Thyroid gland (tissue), 4 donors: ENCODE measurements around the gene KLRF1. TPM values are rescaled to one million over a fixed set of nuclear protein-coding genes. Genes with fewer than 3 reads are reported as not detected.

ENCODE experiments used
- DNase-seq, 2 donors: peaks; one replicate each; pipeline ENCODE4 v3.0.0-alpha.2; 2019
- H3K27ac ChIP-seq, 3 donors: fragments of 200-600 bp; sonication (generic); 1 replicate in 2 of 3; 2 replicates in 1 of 3; pipeline ENCODE4 v1.5.1; 2016 to 2019; ENCODE audit warnings: mild to moderate bottlenecking in 1 of 3, moderate library complexity in 1 of 3
- H3K27me3 ChIP-seq: fragments of 200-600 bp; sonication (generic); one replicate; pipeline ENCODE4 v1.5.1; 2019
- H3K36me3 ChIP-seq, 2 donors: fragments of 200-600 bp; sonication (generic); one replicate each; pipeline ENCODE4 v1.5.1; 2016 to 2019
- H3K4me1 ChIP-seq, 2 donors: fragments of 200-600 bp; sonication (generic); one replicate each; pipeline ENCODE4 v1.5.1; 2017 to 2019
- H3K4me3 ChIP-seq, 3 donors: fragments of 200-600 bp; sonication (generic); replicated peaks in 1 of 3; 1 replicate in 2 of 3; 2 replicates in 1 of 3; pipeline ENCODE4 v1.5.1; 2016; ENCODE audit warnings: mild to moderate bottlenecking in 1 of 3
- H3K9me3 ChIP-seq: fragments of 200-600 bp; sonication (generic); one replicate; pipeline ENCODE4 v1.5.1; 2017
- POLR2A ChIP-seq, 2 donors: fragments of 450-650 bp; IDR thresholded peaks; one replicate each; pipeline ENCODE4 v1.6.1; 2017; ENCODE audit warnings: antibody characterized with exemption in 2 of 2, mild to moderate bottlenecking in 2 of 2, moderate library complexity in 1 of 2
- WGBS, 2 donors: methylation state at CpG; one replicate each; pipeline ENCODE4 v1.1.5; 2017; 5-methylcytosine and 5-hydroxymethylcytosine counted together
- intact Hi-C: fragments of 100-400 bp; cut with DNase I; formaldehyde crosslinking; loops from one replicate; pipeline ENCODE4 v1.15.1; 2023
- total RNA-seq, 4 donors: library from RNA; depleted of rRNA; stranded (reverse); fragments of >200 nt; gene quantifications; one replicate each; pipeline ENCODE4 v1.2.3, GENCODE V29; 2016
- TF ChIP-seq, protein P1 (sequence below), 6 experiments: fragments of 200-600 bp in 3 of 6; fragments of 450-650 bp in 3 of 6; sonication (generic) in 3 of 6; IDR thresholded peaks; one replicate each; pipeline ENCODE4 v1.5.1; 2016 to 2019; ENCODE audit warnings: antibody characterized with exemption in 6 of 6, mild to moderate bottlenecking in 2 of 6, inconsistent platforms in 1 of 6, moderate library complexity in 1 of 6

Gene KLRF1
- total RNA-seq, 4 donors from 2014 or later = 0.78 to 1.0 TPM; not detected in 2

DNA sequence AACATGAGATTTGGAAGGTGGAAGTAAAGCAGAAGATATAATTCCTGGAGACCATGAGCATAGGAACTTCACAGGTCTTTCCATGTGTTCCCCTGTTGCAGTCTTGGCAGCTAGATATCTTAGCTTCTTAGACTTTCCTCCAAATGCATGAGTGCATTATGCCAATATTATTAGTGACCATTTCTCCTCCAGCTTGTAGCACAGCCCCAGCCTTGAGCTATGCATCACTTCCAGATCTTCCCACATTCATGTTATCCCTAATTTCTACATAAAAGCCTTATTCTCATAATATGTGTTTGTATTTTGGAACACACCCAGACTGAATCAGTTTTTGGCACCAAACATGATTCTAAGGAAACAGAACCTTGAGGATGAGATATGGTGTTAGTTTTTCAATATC is 30.9 kb downstream of the KLRF1 start:
- Histone ChIP-seq H3K27me3 (no peaks in the 10 kb centered on the region), H3K36me3 (no peaks in the 10 kb centered on the region), H3K4me3 (no peak overlapping the region), H3K9me3 (no peaks in the 10 kb centered on the region), H3K27ac (no peak overlapping the region), H3K4me1 (no peaks in the 10 kb centered on the region)
- intact Hi-C loops = no loop called here
- no peak for DNase-seq
- no peak for TF ChIP-seq POLR2A (IDR thresholded peaks at IDR 0.05)
- TF ChIP-seq, protein P1, sequence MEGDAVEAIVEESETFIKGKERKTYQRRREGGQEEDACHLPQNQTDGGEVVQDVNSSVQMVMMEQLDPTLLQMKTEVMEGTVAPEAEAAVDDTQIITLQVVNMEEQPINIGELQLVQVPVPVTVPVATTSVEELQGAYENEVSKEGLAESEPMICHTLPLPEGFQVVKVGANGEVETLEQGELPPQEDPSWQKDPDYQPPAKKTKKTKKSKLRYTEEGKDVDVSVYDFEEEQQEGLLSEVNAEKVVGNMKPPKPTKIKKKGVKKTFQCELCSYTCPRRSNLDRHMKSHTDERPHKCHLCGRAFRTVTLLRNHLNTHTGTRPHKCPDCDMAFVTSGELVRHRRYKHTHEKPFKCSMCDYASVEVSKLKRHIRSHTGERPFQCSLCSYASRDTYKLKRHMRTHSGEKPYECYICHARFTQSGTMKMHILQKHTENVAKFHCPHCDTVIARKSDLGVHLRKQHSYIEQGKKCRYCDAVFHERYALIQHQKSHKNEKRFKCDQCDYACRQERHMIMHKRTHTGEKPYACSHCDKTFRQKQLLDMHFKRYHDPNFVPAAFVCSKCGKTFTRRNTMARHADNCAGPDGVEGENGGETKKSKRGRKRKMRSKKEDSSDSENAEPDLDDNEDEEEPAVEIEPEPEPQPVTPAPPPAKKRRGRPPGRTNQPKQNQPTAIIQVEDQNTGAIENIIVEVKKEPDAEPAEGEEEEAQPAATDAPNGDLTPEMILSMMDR (IDR thresholded peaks at IDR 0.05) = no peak

GRCh38 chr12:9864913-9865675 is 37.8 kb downstream of the KLRF1 start:
- no peaks in the 10 kb centered on the region for H3K9me3 ChIP-seq
- H3K4me3 ChIP-seq = no peak overlapping the region
- H3K27me3 ChIP-seq = no peaks in the 10 kb centered on the region
- no peaks in the 10 kb centered on the region for H3K4me1 ChIP-seq
- TF ChIP-seq POLR2A (IDR thresholded peaks at IDR 0.05) = no peak
- TF ChIP-seq, protein P1 (IDR thresholded peaks at IDR 0.05) = no peak
- 73 to 86% methylated on average over 4 of the region's 4 CpGs for WGBS, 2 donors
- peak overlapping the region in 1 of 3 donors; percentile 60 for H3K27ac ChIP-seq
- intact Hi-C loops = no loop called here
- no peak for DNase-seq
- no peaks in the 10 kb centered on the region for H3K36me3 ChIP-seq

DNA sequence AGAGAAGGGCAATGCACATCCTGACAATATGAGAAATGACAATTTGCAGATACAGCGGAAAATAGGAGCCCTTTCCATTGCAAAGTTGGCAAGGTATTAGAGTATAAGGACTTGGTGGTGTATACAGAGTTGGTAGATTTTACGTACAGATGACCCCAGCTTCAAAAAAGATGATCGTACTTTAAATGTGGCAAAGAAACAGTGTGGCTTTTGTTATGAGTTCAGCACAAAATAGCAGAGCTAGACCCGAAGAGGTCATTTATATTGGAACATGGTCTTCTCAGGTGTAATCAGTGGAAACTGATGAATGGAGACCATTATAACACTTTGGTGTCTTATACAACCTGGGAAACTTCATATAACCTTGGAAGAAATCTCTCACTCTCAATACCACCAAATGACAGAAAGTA is 39.6 kb downstream of the KLRF1 start:
- Histone ChIP-seq H3K27me3 (no peaks in the 10 kb centered on the region), H3K4me1 (no peaks in the 10 kb centered on the region), H3K36me3 (no peaks in the 10 kb centered on the region), H3K4me3 (peak overlapping the region in 1 of 3 donors; percentile 18), H3K9me3 (no peaks in the 10 kb centered on the region), H3K27ac (peak overlapping the region in 2 of 3 donors; percentile 41 to 60)
- no peak for DNase-seq
- intact Hi-C loops = no loop called here
- TF ChIP-seq, protein P1 (IDR thresholded peaks at IDR 0.05) = no peak
- TF ChIP-seq POLR2A (IDR thresholded peaks at IDR 0.05) = no peak
- 74 to 77% methylated on average over 4 of the region's 4 CpGs for WGBS, 2 donors

- Histone ChIP-seq H3K9me3 (no peaks in the 10 kb centered on the region), H3K4me1 (no peaks in the 10 kb centered on the region), H3K27ac (peak overlapping the region in 2 of 3 donors; percentile 41 to 60), H3K4me3 (peak overlapping the region in 1 of 3 donors; percentile 18), H3K36me3 (no peaks in the 10 kb centered on the region), H3K27me3 (no peaks in the 10 kb centered on the region)
- 63 to 64% methylated on average over 4 of the region's 4 CpGs for WGBS, 2 donors
- TF ChIP-seq POLR2A (IDR thresholded peaks at IDR 0.05) = no peak
- TF ChIP-seq, protein P1 (IDR thresholded peaks at IDR 0.05) = no peak
- no peak for DNase-seq
- intact Hi-C loops = no loop called here
Measured at GRCh38 chr12:9867531-9867930, 40.2 kb downstream of the KLRF1 start.

- H3K36me3 ChIP-seq = no peaks in the 10 kb centered on the region
- no peak for DNase-seq
- H3K9me3 ChIP-seq = no peaks in the 10 kb centered on the region
- peak overlapping the region; percentile 70 to 94 (median 79) for H3K27ac ChIP-seq
- TF ChIP-seq, protein P1 (IDR thresholded peaks at IDR 0.05) = no peak
- TF ChIP-seq POLR2A (IDR thresholded peaks at IDR 0.05) = no peak
- WGBS, 2 donors = 75% methylated on average over 11 of the region's 11 CpGs
- H3K4me3 ChIP-seq = peak overlapping the region in 2 of 3 donors; percentile 27 to 61
- intact Hi-C loops = no loop called here
- H3K4me1 ChIP-seq = no peaks in the 10 kb centered on the region
- no peaks in the 10 kb centered on the region for H3K27me3 ChIP-seq
Measured at GRCh38 chr12:9868311-9868801, 41.1 kb downstream of the KLRF1 start.
